ENCODE measurements around the gene IPPK. TPM values are rescaled to one million over a fixed set of nuclear protein-coding genes. Genes with fewer than 3 reads are reported as not detected.
"Not testable (repeated sequence)": the region's sequence is repeated elsewhere in the genome, so short reads cannot be mapped to it uniquely, and the experiment has no call there.

Gene IPPK
- total RNA-seq, 1 donor from 2014 or later: 15.2 TPM

DNA sequence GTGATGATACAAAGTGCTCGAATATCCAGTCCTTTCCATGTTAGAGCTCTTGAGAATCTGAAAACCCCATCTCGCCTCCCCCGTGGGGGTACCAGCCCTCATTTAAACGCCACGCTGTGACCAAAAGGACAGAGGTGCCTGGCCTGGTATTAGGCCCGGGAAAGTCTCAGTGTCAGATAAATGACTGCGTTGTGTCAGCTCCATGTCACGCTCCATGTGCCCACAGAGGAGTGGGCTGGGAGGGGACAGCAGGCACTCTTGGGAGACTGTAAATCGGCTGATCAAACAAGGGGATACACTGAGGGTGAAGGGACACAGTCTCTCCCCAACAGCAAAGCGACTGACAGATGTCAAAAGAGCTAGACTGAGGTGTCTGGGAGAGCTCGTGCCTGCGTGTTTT, 68.5 kb downstream of the IPPK start:
- TF ChIP-seq, protein P1, sequence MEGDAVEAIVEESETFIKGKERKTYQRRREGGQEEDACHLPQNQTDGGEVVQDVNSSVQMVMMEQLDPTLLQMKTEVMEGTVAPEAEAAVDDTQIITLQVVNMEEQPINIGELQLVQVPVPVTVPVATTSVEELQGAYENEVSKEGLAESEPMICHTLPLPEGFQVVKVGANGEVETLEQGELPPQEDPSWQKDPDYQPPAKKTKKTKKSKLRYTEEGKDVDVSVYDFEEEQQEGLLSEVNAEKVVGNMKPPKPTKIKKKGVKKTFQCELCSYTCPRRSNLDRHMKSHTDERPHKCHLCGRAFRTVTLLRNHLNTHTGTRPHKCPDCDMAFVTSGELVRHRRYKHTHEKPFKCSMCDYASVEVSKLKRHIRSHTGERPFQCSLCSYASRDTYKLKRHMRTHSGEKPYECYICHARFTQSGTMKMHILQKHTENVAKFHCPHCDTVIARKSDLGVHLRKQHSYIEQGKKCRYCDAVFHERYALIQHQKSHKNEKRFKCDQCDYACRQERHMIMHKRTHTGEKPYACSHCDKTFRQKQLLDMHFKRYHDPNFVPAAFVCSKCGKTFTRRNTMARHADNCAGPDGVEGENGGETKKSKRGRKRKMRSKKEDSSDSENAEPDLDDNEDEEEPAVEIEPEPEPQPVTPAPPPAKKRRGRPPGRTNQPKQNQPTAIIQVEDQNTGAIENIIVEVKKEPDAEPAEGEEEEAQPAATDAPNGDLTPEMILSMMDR (conservative IDR thresholded peaks at IDR 0.05; ENCODE audit: low read depth, low read length): no peak
- H3K4me3 ChIP-seq (ENCODE audit: low read depth, low read length): no peak overlapping the region
- no peak for DNase-seq (ENCODE audit: low read depth)

DNA sequence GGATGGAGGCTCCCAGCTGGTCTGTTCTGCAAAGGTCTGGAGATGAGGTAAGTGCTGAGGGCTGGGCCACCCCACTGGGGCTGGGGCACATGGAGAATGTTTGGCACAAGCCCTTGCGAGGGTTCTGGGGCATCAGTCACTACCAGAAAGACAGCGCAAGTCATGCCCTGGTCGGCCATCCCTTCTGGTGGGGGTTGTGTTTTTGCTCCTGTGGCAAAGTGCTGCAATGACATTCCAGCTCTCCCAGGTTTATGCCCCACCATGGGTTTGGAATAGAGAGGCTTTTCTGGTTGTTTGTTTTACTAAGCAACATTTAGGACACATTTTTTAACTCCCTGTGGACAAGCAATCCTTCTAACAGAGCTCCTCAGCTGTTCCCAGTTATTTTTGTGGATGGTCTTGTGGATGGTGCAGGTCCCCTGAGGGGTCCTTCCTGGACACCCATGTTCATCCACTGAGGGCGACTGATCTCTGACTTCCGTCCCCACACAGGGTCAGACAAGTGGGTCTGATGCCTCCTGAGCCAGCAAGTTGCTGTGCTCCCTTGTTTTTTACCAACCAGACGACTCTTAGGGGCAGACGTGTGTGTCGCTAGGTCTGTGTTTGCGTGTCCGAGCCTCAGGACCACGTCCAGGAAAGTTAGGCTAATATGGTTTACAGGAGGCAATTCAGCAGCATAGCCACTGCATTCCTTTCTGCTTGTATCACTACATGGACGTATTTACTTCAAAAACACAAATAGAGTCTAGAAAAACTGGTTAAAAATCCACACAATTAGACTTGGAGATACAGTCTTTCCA, 69.3 kb downstream of the IPPK start:
- H3K4me3 ChIP-seq (ENCODE audit: low read depth, low read length): no peak overlapping the region
- TF ChIP-seq, protein P1 (conservative IDR thresholded peaks at IDR 0.05; ENCODE audit: low read depth, low read length): no peak
- DNase-seq (ENCODE audit: low read depth): no peak

DNA sequence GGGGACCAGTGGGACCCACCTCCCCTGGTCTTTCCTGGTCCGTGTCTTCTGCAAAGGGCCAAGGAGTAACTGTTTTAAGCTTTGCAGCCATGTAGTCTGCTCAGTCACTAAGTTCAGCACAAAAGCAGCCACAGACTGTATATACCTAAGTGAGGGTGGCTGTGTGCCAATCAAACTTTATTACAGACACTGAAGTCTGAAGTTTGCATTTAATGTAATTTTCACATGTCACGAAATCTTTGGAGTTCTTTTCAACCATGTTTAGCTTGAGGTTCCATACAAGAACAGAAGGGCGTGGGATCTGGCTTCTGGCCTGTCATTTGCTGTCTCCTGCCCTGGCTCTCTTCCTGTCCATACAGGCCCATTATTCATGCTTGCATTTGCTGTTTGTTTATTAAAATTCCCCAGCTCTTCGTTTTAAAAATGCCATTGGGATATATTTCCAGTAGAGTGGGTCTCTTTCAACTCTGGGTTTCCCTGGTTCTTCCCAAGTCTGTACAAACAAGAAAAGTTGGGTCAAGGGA, 69.9 kb downstream of the IPPK start:
- H3K4me3 ChIP-seq (ENCODE audit: low read depth, low read length): no peak overlapping the region
- TF ChIP-seq, protein P1 (conservative IDR thresholded peaks at IDR 0.05; ENCODE audit: low read depth, low read length): no peak
- no peak for DNase-seq (ENCODE audit: low read depth)

DNA sequence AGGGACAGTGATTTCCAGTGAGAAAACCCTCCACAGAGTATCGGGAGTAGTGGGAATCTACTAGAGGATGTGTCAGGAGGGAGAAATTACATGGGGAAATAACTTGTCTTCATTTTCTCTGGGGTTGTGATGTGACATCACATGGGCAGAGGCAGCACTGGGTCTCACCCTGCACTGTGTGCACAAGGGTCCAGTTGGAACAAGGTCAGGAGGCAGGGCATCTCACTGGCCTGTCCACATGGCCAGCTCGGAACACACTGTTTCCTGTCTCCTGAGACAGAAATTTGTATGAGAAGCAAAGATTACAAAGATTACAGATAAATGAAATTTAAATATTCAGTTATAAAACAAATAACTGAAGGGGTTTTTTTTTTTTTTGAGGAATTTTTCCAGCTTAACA, 71.5 kb downstream of the IPPK start:
- no peak overlapping the region for H3K4me3 ChIP-seq (ENCODE audit: low read depth, low read length)
- TF ChIP-seq, protein P1 (conservative IDR thresholded peaks at IDR 0.05; ENCODE audit: low read depth, low read length): no peak
- no peak for DNase-seq (ENCODE audit: low read depth)

DNA sequence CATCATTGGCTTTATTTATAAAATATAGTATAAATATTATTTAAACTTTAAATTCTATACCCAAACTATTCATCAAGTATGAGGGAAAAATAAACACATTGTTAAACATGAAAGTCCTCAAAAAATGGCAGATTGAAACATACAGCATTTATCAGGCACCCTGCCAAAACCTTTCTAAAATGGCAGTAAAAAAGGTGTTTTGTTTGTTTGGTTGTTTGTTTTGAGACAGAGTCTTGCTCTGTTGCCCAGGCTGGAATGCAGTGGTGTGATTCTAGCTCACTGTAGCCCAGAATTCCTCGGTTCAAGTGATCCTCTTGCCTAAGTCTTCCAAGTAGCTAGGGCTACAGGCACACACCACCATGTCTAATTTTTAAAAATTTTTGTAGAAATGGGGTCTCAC, 74.0 kb downstream of the IPPK start:
- no peak for DNase-seq (ENCODE audit: low read depth)
- no peak overlapping the region for H3K4me3 ChIP-seq (ENCODE audit: low read depth, low read length)
- TF ChIP-seq, protein P1 (conservative IDR thresholded peaks at IDR 0.05; ENCODE audit: low read depth, low read length): no peak

DNA sequence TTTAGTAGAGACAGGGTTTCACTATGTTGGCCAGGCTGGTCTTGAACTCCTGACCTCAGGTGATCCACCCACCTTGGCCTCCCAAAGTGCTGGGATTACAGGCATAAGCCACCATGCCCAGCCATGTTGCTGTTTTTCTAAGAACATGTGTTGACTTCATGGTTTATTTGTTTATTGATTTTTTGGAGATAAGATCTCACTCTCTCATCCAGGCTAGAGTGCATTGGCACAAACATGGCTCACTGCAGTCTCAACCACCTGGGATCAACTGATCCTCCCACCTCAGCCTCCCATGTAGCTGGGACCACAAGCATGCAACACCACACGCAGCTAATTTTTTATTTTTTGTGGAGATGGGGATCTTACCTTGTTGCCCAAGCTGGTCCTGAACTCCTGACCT, 74.9 kb downstream of the IPPK start:
- DNase-seq (ENCODE audit: low read depth); H3K4me3 ChIP-seq (ENCODE audit: low read depth, low read length): not testable (repeated sequence)

DNA sequence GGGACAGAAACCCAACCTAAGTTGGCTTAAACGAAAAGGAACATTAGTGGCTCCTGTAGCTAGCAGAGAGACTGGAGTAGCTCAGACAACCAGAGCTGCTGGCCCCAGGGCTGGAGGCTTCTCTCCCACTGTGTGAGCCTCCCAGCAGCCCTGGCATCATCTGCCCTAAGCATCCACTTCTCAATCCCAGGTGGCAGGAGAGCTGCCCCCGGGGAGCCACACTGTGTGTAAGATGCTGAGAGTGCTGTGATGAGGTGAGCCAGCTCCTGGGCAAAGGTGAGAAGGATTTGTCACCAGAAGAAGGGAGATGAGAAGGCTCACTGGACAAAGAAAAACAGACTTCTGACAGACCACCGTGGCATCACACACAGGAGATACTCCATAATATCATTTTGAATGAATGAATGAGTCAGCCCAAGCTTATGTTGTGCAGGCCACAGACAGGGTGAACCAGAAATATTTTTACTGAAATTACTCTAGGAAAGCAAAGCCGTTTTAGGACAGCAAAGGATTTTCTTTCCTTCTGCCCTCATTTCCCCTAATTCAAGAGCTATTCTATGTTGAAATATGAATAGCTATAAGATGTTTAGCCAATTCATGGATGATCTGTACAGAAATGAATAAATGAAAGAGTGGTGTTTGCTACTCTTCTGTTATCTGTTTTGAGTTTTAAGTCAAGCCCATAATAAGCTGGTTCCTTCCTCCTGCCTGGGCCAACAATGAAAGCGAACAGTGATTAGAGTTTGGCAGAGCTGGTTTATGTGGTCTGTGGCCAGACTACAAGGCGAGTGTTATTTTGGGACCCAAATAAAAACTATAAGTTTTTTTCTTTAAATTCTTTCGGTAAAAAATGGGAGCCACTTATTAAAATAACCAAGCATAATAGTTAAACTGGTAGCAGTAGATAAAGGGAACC, 76.7 kb downstream of the IPPK start:
- no peak for DNase-seq (ENCODE audit: low read depth)

More for the DNA sequence above, 76.7 kb downstream of the IPPK start:
- no peak overlapping the region for H3K4me3 ChIP-seq (ENCODE audit: low read depth, low read length)
- TF ChIP-seq, protein P1 (conservative IDR thresholded peaks at IDR 0.05; ENCODE audit: low read depth, low read length): no peak
